Neural cell (in vitro differentiated cells): ENCODE results near the gene DNM3. TPM values are rescaled to one million over a fixed set of nuclear protein-coding genes. Genes with fewer than 3 reads are reported as not detected.

Source experiments
- H2AFZ ChIP-seq: fragments of 200-600, 300-800 bp; sonication (generic), shearing (Covaris generic); 2 replicates; pipeline ENCODE4 v1.6.0; 2014; ENCODE audit warnings: low read depth, mild to moderate bottlenecking, antibody characterized with exemption, low read length, moderate library complexity
- H3F3A ChIP-seq: fragments of 200-600 bp; shearing (Covaris generic); 2 replicates; pipeline ENCODE4 v1.6.1; 2016; ENCODE audit warnings: mild to moderate bottlenecking, moderate library complexity, mixed read lengths, antibody characterized with exemption, low read length; ENCODE audit not compliant: insufficient read depth, poor library complexity, severe bottlenecking
- H3K27ac ChIP-seq: fragments of 200-600, 300-800 bp; sonication (generic), shearing (Covaris generic); 2 replicates; pipeline ENCODE4 v1.5.1; 2014; ENCODE audit warnings: mild to moderate bottlenecking, low read length, moderate library complexity
- H3K27me3 ChIP-seq: fragments of 300-800, 200-600 bp; sonication (generic), shearing (Covaris generic); 2 replicates; pipeline ENCODE4 v1.6.0; 2014; ENCODE audit warnings: mild to moderate bottlenecking, low read depth, low read length, moderate library complexity; ENCODE audit not compliant: insufficient read depth
- H3K36me3 ChIP-seq: fragments of 300-800, 200-600 bp; sonication (generic), shearing (Covaris generic); 2 replicates; pipeline ENCODE4 v1.5.1; 2014; ENCODE audit warnings: mild to moderate bottlenecking, antibody characterized with exemption, low read length, moderate library complexity; ENCODE audit not compliant: insufficient read depth
- H3K4me2 ChIP-seq: fragments of 300-800, 200-600 bp; sonication (generic), shearing (Covaris generic); 2 replicates; pipeline ENCODE4 v1.6.0; 2014; ENCODE audit warnings: mild to moderate bottlenecking, low read length
- H3K4me3 ChIP-seq: fragments of 300-800, 200-600 bp; sonication (generic), shearing (Covaris generic); 2 replicates; pipeline ENCODE4 v1.5.1; 2014; ENCODE audit warnings: mild to moderate bottlenecking, low read length, moderate library complexity
- H3K79me2 ChIP-seq: fragments of 200-600 bp; shearing (Covaris generic); replicated peaks from 2 replicates; pipeline ENCODE4 v1.6.0; 2014; ENCODE audit warnings: mild to moderate bottlenecking, low read length, moderate library complexity; ENCODE audit not compliant: insufficient read depth
- H3K9ac ChIP-seq: fragments of 300-800, 200-600 bp; sonication (generic), shearing (Covaris generic); 2 replicates; pipeline ENCODE4 v1.6.1; 2016; ENCODE audit warnings: mild to moderate bottlenecking, low read length, mixed read lengths
- H3K9me2 ChIP-seq: fragments of 200-600 bp; shearing (Covaris generic); 2 replicates; pipeline ENCODE4 v1.6.1; 2016; ENCODE audit warnings: mild to moderate bottlenecking, low read length, mixed read lengths; ENCODE audit not compliant: insufficient read depth
- H3K9me3 ChIP-seq: fragments of 200-600, 300-800 bp; sonication (generic), shearing (Covaris generic); 2 replicates; pipeline ENCODE4 v1.6.1; 2016; ENCODE audit warnings: mild to moderate bottlenecking, mixed run types, low read length, moderate library complexity, mixed read lengths
- H4K20me1 ChIP-seq: fragments of 200-600 bp; shearing (Covaris generic); 2 replicates; pipeline ENCODE4 v1.6.1; 2016; ENCODE audit warnings: mild to moderate bottlenecking, mixed run types; ENCODE audit not compliant: insufficient read depth
- CTCF ChIP-seq: fragments of 450-650 bp; IDR thresholded peaks from 2 replicates; pipeline ENCODE4 v1.5.1; 2014; ENCODE audit warnings: antibody characterized with exemption, mild to moderate bottlenecking, moderate library complexity; ENCODE audit not compliant: poor library complexity, severe bottlenecking
- EP300 ChIP-seq: fragments of 450-650 bp; conservative IDR thresholded peaks from 2 replicates; pipeline ENCODE4 v1.6.1; 2014; ENCODE audit warnings: antibody characterized with exemption, mild to moderate bottlenecking, moderate library complexity; ENCODE audit not compliant: poor library complexity, severe bottlenecking
- EZH2 ChIP-seq: fragments of 200-600, 300-800 bp; shearing (Covaris generic), sonication (generic); IDR thresholded peaks from 2 replicates; pipeline ENCODE4 v1.6.1; 2014; ENCODE audit warnings: antibody characterized with exemption, low read length, borderline replicate concordance, mild to moderate bottlenecking; ENCODE audit not compliant: insufficient read depth, poor library complexity, severe bottlenecking
- MXI1 ChIP-seq: fragments of 450-650 bp; conservative IDR thresholded peaks from 2 replicates; pipeline ENCODE4 v1.6.1; 2014; ENCODE audit warnings: antibody characterized with exemption, mild to moderate bottlenecking; ENCODE audit not compliant: poor library complexity, severe bottlenecking
- POLR2AphosphoS5 ChIP-seq: IDR thresholded peaks from 2 replicates; pipeline ENCODE4 v1.6.1; 2012
- RAD21 ChIP-seq: fragments of 450-650 bp; conservative IDR thresholded peaks from 2 replicates; pipeline ENCODE4 v1.6.1; 2014; ENCODE audit warnings: antibody characterized with exemption, mild to moderate bottlenecking, moderate library complexity
- REST ChIP-seq: IDR thresholded peaks from 2 replicates; pipeline ENCODE4 v1.6.1; 2012; ENCODE audit warnings: borderline replicate concordance
- SMC3 ChIP-seq: fragments of 450-650 bp; conservative IDR thresholded peaks from 2 replicates; pipeline ENCODE4 v1.6.1; 2014; ENCODE audit warnings: antibody characterized with exemption, mild to moderate bottlenecking, moderate library complexity; ENCODE audit not compliant: poor library complexity
- TAF1 ChIP-seq: IDR thresholded peaks from 2 replicates; pipeline ENCODE4 v1.6.1; 2012; ENCODE audit warnings: low read depth
- polyA plus RNA-seq: library from polyadenylated mRNA; depleted of rRNA; stranded (reverse); fragments of >200 nt; gene quantifications from 2 replicates; pipeline ENCODE4 v1.2.3, GENCODE V29; 2014

Gene DNM3
- polyA plus RNA-seq, 1 donor from 2014 or later: 37.1 TPM

GRCh38 chr1:172145656-172146055 is 304.4 kb downstream of the DNM3 start:
- Histone ChIP-seq H3K36me3 (no peaks in the 10 kb centered on the region), H3K9me2 (no peaks in the 10 kb centered on the region), H3K9me3 (no peaks in the 10 kb centered on the region), H3K4me2 (no peak overlapping the region), H3K9ac (no peak overlapping the region), H3F3A (no peaks in the 10 kb centered on the region), H4K20me1 (no peaks in the 10 kb centered on the region), H3K27ac (no peak overlapping the region), H3K4me3 (no peak overlapping the region), H3K79me2 (no peaks in the 10 kb centered on the region), H2AFZ (no peak overlapping the region), H3K27me3 (no peaks in the 10 kb centered on the region)
- no peak for TF ChIP-seq REST
- TF ChIP-seq TAF1: no peak
- no peak for TF ChIP-seq SMC3
- no peak for TF ChIP-seq RAD21
- no peak for TF ChIP-seq EZH2
- TF ChIP-seq MXI1: no peak
- no peak for TF ChIP-seq POLR2AphosphoS5
- no peak for TF ChIP-seq CTCF
- TF ChIP-seq EP300: no peak

GRCh38 chr1:172146141-172146850 is 305.0 kb downstream of the DNM3 start:
- Histone ChIP-seq H4K20me1 (no peaks in the 10 kb centered on the region), H3K9ac (no peak overlapping the region), H3K9me2 (no peaks in the 10 kb centered on the region), H3K27me3 (no peaks in the 10 kb centered on the region), H3K9me3 (no peaks in the 10 kb centered on the region), H3K4me2 (no peak overlapping the region), H3K27ac (no peak overlapping the region), H3K79me2 (no peaks in the 10 kb centered on the region), H3F3A (no peaks in the 10 kb centered on the region), H3K4me3 (no peak overlapping the region), H3K36me3 (no peaks in the 10 kb centered on the region), H2AFZ (no peak overlapping the region)
- TF ChIP-seq SMC3 (no peak), EZH2 (no peak), TAF1 (no peak), RAD21 (no peak), MXI1 (no peak)
